CD14-positive monocyte (primary cell): ENCODE results near the gene MXRA7. TPM values are rescaled to one million over a fixed set of nuclear protein-coding genes. Genes with fewer than 3 reads are reported as not detected.

Experiments used
- DNase-seq, 3 donors: peaks; one replicate each; pipeline ENCODE4 v3.0.0-alpha.2; 2011 to 2022
- H2AFZ ChIP-seq: 2 replicates; pipeline ENCODE4 v1.6.0; 2012; ENCODE audit warnings: mild to moderate bottlenecking, low read depth, low read length, inconsistent platforms; ENCODE audit not compliant: insufficient read depth, poor library complexity, severe bottlenecking
- H3K27ac ChIP-seq, 2 donors: 1 replicate in 1 of 2; 2 replicates in 1 of 2; pipeline ENCODE4 v1.5.1; 2012 to 2013; ENCODE audit warnings: low read length in 2 of 2, control low read depth in 1 of 2, inconsistent platforms in 1 of 2, low read depth in 1 of 2, mild to moderate bottlenecking in 1 of 2
- H3K27me3 ChIP-seq, 2 donors: one replicate each; pipeline versions ENCODE4 v1.6.0 to v1.6.1; 2011 to 2013; ENCODE audit warnings: low read length in 2 of 2; ENCODE audit not compliant: control insufficient read depth in 2 of 2, insufficient read depth in 2 of 2
- H3K36me3 ChIP-seq, 2 donors: replicated peaks in 1 of 2; 1 replicate in 1 of 2; 2 replicates in 1 of 2; pipeline versions ENCODE4 v1.5.1 to v1.6.1; 2012 to 2013; ENCODE audit warnings: low read length in 2 of 2, control low read depth in 1 of 2, inconsistent platforms in 1 of 2, mild to moderate bottlenecking in 1 of 2; ENCODE audit not compliant: insufficient read depth in 2 of 2, control insufficient read depth in 1 of 2
- H3K4me1 ChIP-seq, 2 donors: 1 replicate in 1 of 2; 2 replicates in 1 of 2; pipeline versions ENCODE4 v1.5.1 to v1.6.1; 2012 to 2013; ENCODE audit warnings: low read length in 2 of 2, control low read depth in 1 of 2, inconsistent platforms in 1 of 2, mild to moderate bottlenecking in 1 of 2, moderate library complexity in 1 of 2; ENCODE audit not compliant: insufficient read depth in 2 of 2, control insufficient read depth in 1 of 2
- H3K4me2 ChIP-seq: replicated peaks from 2 replicates; pipeline ENCODE3; 2012; ENCODE audit warnings: low read length, moderate library complexity, mild to moderate bottlenecking; ENCODE audit not compliant: poor library complexity, severe bottlenecking; ENCODE audit errors: extremely low read depth
- H3K4me3 ChIP-seq, 3 experiments: fragments of 200-600 bp in 1 of 3; sonication (generic) in 1 of 3; replicated peaks in 1 of 3; 1 replicate in 2 of 3; 2 replicates in 1 of 3; pipeline ENCODE4 v1.5.1; 2011 to 2013; ENCODE audit warnings: low read length in 3 of 3, mild to moderate bottlenecking in 3 of 3, control low read depth in 2 of 3, low read depth in 2 of 3, inconsistent platforms in 1 of 3, moderate library complexity in 1 of 3
- H3K79me2 ChIP-seq: 2 replicates; pipeline ENCODE4 v1.6.0; 2012; ENCODE audit warnings: mild to moderate bottlenecking, control low read depth, inconsistent platforms, low read length, moderate library complexity; ENCODE audit not compliant: insufficient read depth
- H3K9ac ChIP-seq: 2 replicates; pipeline ENCODE4 v1.6.0; 2017; ENCODE audit warnings: low read length, mild to moderate bottlenecking; ENCODE audit not compliant: insufficient read depth, poor library complexity, severe bottlenecking
- H3K9me3 ChIP-seq, 2 donors: replicated peaks in 1 of 2; 1 replicate in 1 of 2; 2 replicates in 1 of 2; pipeline versions ENCODE4 v1.5.1 to v1.6.1; 2012 to 2013; ENCODE audit warnings: low read length in 2 of 2, control low read depth in 1 of 2; ENCODE audit not compliant: control insufficient read depth in 1 of 2, insufficient read depth in 1 of 2
- H4K20me1 ChIP-seq: 2 replicates; pipeline ENCODE4 v1.6.0; 2012; ENCODE audit warnings: mild to moderate bottlenecking, low read length, control low read depth, moderate library complexity; ENCODE audit not compliant: insufficient read depth
- H3K27ac Mint-ChIP-seq, 7 donors: one replicate each; pipeline ENCODE4 v1.8.0; 2020; ENCODE audit warnings: mild to moderate bottlenecking in 7 of 7, mixed read lengths in 7 of 7, moderate library complexity in 6 of 7, inconsistent platforms in 2 of 7
- H3K27me3 Mint-ChIP-seq, 3 donors: one replicate each; pipeline ENCODE4 v1.8.0; 2021 to 2022; ENCODE audit warnings: low read depth in 3 of 3, mild to moderate bottlenecking in 3 of 3, mixed read lengths in 3 of 3, moderate library complexity in 3 of 3, inconsistent platforms in 1 of 3
- H3K36me3 Mint-ChIP-seq, 2 donors: one replicate each; pipeline ENCODE4 v1.8.0; 2020; ENCODE audit warnings: mixed read lengths in 2 of 2, inconsistent platforms in 1 of 2, mild to moderate bottlenecking in 1 of 2
- H3K4me1 Mint-ChIP-seq: one replicate; pipeline ENCODE4 v1.8.0; 2020; ENCODE audit warnings: mild to moderate bottlenecking, mixed read lengths
- H3K4me3 Mint-ChIP-seq, 2 donors: one replicate each; pipeline ENCODE4 v1.8.0; 2020; ENCODE audit warnings: mild to moderate bottlenecking in 2 of 2, mixed read lengths in 2 of 2, moderate library complexity in 1 of 2
- H3K9me3 Mint-ChIP-seq, 7 donors: one replicate each; pipeline ENCODE4 v1.8.0; 2020 to 2022; ENCODE audit warnings: mixed read lengths in 7 of 7, mild to moderate bottlenecking in 6 of 7, moderate library complexity in 6 of 7, inconsistent platforms in 2 of 7
- WGBS: methylation state at CpG from one replicate; pipeline ENCODE4 v1.1.5; 2013; ENCODE audit warnings: missing lambda C conversion rate; ENCODE audit not compliant: insufficient coverage; 5-methylcytosine and 5-hydroxymethylcytosine counted together
- intact Hi-C, 2 donors: fragments of 100-400 bp; cut with micrococcal nuclease; formaldehyde crosslinking; loops; one replicate each; pipeline versions ENCODE4 v1.15.0 to v1.15.1; 2023
- polyA plus RNA-seq, 3 donors: library from polyadenylated mRNA; depleted of rRNA in 1 of 3; unstranded in 2 of 3; stranded (reverse) in 1 of 3; fragments of 300-500 nt in 2 of 3; fragments of >200 nt in 1 of 3; fragmentation: Illumina TruSeq in 2 of 3; gene quantifications; 1 replicate in 2 of 3; 2 replicates in 1 of 3; pipeline ENCODE4 v1.2.3, GENCODE V29; 2012 to 2021
- TF ChIP-seq, protein P1 (sequence below): fragments of 200-600 bp; IDR thresholded peaks from one replicate; pipeline ENCODE4 v1.8.0; 2022; ENCODE audit warnings: antibody characterized with exemption, mild to moderate bottlenecking

MXRA7 gene
- polyA plus RNA-seq, 3 donors: 0.13 to 0.81 (median 0.30) TPM

DNA sequence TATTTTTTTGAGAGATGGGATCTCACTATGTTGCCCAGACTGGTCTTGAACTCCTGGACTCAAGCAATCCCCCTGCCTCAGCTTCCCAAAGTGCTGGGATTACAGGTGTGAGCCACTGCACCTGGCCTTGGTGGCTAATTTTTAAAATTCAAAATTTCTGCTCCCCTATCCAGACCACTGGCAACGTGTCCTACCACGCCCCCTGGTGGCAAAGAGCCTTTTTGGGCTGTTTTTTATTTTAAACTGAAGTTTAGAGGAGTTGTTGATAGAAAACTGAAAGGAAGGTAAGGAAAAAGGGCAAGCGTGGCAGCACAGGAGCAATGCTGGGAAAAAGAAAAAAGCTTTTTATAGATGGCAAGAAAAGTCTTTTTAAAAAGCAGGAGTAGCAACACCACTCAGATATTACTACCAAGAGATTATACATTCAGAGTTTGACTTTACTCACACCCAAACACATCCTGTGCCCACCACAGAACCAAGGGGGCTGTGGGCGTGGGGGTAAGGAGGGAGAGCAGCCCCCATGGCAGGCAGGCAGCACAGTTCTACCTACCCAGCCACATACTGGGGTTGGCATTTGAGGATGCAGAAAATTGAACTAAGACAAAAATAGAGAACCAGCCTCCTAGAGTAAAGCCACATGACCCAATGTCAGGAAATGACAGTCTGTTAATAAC is 4.2 kb upstream of the MXRA7 start:
- intact Hi-C loops: loop anchor here in 1 of 2 donors (2.0 to 10.0 kb wide), 2 partner anchors 40 to 210 kb away; partner anchors contain the start of gene RHBDF2
- Mint-ChIP-seq H3K36me3 (peaks cover 53 to 69% of the 10 kb centered on the region in 2 donors), H3K27ac (peak overlapping the region; percentile 94 to 98 (median 96)), H3K27me3 (peaks cover 10 to 17% (median 11%) of the 10 kb centered on the region in 3 donors), H3K4me1 (peaks cover 36% of the 10 kb centered on the region), H3K9me3 (peaks cover 0 to 4% (median 0%) of the 10 kb centered on the region in 7 donors), H3K4me3 (peak overlapping the region; percentile 61 to 78)
- DNase-seq: peak; percentile 50 to 73 (median 68)
- peak overlapping the region; percentile 40 for H3K4me2 ChIP-seq
- peaks cover 47 to 68% of the 10 kb centered on the region in 2 donors for H3K36me3 ChIP-seq
- H3K9ac ChIP-seq: peak overlapping the region; percentile 30
- no peaks in the 10 kb centered on the region for H3K9me3 ChIP-seq
- H2AFZ ChIP-seq: no peak overlapping the region
- TF ChIP-seq, protein P1, sequence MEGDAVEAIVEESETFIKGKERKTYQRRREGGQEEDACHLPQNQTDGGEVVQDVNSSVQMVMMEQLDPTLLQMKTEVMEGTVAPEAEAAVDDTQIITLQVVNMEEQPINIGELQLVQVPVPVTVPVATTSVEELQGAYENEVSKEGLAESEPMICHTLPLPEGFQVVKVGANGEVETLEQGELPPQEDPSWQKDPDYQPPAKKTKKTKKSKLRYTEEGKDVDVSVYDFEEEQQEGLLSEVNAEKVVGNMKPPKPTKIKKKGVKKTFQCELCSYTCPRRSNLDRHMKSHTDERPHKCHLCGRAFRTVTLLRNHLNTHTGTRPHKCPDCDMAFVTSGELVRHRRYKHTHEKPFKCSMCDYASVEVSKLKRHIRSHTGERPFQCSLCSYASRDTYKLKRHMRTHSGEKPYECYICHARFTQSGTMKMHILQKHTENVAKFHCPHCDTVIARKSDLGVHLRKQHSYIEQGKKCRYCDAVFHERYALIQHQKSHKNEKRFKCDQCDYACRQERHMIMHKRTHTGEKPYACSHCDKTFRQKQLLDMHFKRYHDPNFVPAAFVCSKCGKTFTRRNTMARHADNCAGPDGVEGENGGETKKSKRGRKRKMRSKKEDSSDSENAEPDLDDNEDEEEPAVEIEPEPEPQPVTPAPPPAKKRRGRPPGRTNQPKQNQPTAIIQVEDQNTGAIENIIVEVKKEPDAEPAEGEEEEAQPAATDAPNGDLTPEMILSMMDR: peak; percentile 98
- H3K4me1 ChIP-seq: peaks cover 40% of the 10 kb centered on the region in 2 donors
- peak overlapping the region; percentile 88 to 90 for H3K27ac ChIP-seq
- 0% methylated on average over 1 of the region's 4 CpGs for WGBS
- peak overlapping the region in 1 of 3 experiments; percentile 45 for H3K4me3 ChIP-seq
- peaks cover 8 to 9% of the 10 kb centered on the region in 2 donors for H3K27me3 ChIP-seq
- H3K79me2 ChIP-seq: peaks cover 3% of the 10 kb centered on the region
- peaks cover 56% of the 10 kb centered on the region for H4K20me1 ChIP-seq

DNA sequence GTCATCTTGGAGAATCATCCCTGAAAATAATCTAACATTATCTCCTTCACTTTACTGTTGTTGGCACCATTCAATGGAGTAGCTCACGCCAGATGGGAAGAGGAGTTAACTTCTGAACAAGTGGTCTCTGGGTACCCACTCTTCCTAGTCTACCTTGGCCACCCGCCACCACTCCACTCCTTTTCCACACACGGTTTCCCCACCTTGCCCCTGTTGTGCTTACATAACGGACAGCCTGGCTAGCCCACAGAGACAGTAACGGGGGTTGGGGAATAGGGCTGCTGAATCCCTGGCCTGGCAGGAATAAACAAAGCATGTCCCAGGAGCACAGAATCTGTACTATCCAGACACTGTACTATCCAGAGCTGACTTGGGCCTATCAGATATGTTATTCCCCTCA is 3.6 kb upstream of the MXRA7 start:
- peaks cover 3% of the 10 kb centered on the region for H3K79me2 ChIP-seq
- H3K4me1 Mint-ChIP-seq: peaks cover 41% of the 10 kb centered on the region
- H3K9me3 ChIP-seq: no peaks in the 10 kb centered on the region
- peaks cover 41 to 62% of the 10 kb centered on the region in 2 donors for H3K36me3 ChIP-seq
- DNase-seq: no peak
- H4K20me1 ChIP-seq: peaks cover 55% of the 10 kb centered on the region
- H3K4me2 ChIP-seq: no peak overlapping the region
- H3K27me3 ChIP-seq: peaks cover 8 to 16% of the 10 kb centered on the region in 2 donors
- H3K4me3 ChIP-seq: no peak overlapping the region
- intact Hi-C loops: loop anchor here in 1 of 2 donors (2.0 to 10.0 kb wide), 2 partner anchors 40 to 210 kb away; partner anchors contain the start of gene RHBDF2
- H3K9me3 Mint-ChIP-seq: peaks cover 0 to 8% (median 2%) of the 10 kb centered on the region in 7 donors
- peaks cover 41 to 45% of the 10 kb centered on the region in 2 donors for H3K4me1 ChIP-seq
- TF ChIP-seq, protein P1: no peak
- H3K27me3 Mint-ChIP-seq: peaks cover 16 to 23% (median 17%) of the 10 kb centered on the region in 3 donors
- H3K9ac ChIP-seq: no peak overlapping the region
- no CpG with 5 or more reads among the region's 5 CpGs for whole genome bisulfite sequencing
- no peak overlapping the region for H3K27ac ChIP-seq
- H3K36me3 Mint-ChIP-seq: peaks cover 52 to 65% of the 10 kb centered on the region in 2 donors
- no peak overlapping the region for H3K4me3 Mint-ChIP-seq
- H2AFZ ChIP-seq: no peak overlapping the region
- peak overlapping the region in 5 of 7 donors; percentile 15 to 77 (median 56) for H3K27ac Mint-ChIP-seq
